SU-DHL-6 (cell line): ENCODE data around the gene SRRM1.

Source experiments
- EZH2phosphoT487 ChIP-seq: fragments of 200-600 bp; sonication (generic), shearing (Covaris generic); conservative IDR thresholded peaks from 2 replicates; pipeline ENCODE4 v1.6.1; 2018; ENCODE audit warnings: mild to moderate bottlenecking, antibody characterized with exemption, low read length, moderate library complexity, mixed read lengths
- TF ChIP-seq, protein P1 (sequence below): fragments of 200-600 bp; sonication (generic); IDR thresholded peaks from one replicate; pipeline ENCODE4 v1.5.1; 2017; ENCODE audit warnings: antibody characterized with exemption, mild to moderate bottlenecking, low read length, moderate library complexity; ENCODE audit not compliant: insufficient read depth, poor library complexity, severe bottlenecking

DNA sequence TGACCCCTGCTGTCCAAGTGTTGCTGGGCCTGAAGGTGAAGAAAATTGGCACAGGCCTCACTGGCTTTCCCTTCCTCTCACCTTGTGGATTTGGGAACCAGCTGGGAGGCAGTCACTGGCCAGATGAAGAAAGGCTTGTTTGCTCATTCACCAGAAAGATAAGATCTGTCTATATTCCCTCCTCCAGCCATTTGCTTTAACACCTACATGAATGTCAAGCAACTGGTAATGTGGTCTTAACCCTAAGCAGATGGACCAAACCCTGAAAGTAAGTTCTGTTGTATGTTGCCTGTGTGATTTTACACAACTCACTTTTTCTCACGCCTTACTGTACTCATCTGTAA is 10.3 kb upstream of the SRRM1 start:
- TF ChIP-seq, protein P1, sequence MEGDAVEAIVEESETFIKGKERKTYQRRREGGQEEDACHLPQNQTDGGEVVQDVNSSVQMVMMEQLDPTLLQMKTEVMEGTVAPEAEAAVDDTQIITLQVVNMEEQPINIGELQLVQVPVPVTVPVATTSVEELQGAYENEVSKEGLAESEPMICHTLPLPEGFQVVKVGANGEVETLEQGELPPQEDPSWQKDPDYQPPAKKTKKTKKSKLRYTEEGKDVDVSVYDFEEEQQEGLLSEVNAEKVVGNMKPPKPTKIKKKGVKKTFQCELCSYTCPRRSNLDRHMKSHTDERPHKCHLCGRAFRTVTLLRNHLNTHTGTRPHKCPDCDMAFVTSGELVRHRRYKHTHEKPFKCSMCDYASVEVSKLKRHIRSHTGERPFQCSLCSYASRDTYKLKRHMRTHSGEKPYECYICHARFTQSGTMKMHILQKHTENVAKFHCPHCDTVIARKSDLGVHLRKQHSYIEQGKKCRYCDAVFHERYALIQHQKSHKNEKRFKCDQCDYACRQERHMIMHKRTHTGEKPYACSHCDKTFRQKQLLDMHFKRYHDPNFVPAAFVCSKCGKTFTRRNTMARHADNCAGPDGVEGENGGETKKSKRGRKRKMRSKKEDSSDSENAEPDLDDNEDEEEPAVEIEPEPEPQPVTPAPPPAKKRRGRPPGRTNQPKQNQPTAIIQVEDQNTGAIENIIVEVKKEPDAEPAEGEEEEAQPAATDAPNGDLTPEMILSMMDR, result no peak
- no peak for TF ChIP-seq EZH2phosphoT487
